Measurements from ENCODE around the gene ZNF554. TPM values are rescaled to one million over a fixed set of nuclear protein-coding genes. Genes with fewer than 3 reads are reported as not detected.

ZNF554 gene
- total and polyA plus RNA-seq, 2 experiments from 2014 or later: 2.0 to 7.5 TPM

GRCh38 chr19:2805261-2805900 lies 14.3 kb upstream of the ZNF554 start (continued):
- TF ChIP-seq REST (IDR thresholded peaks at IDR 0.05; ENCODE audit: unreplicated experiment) (no peak), STAT1 (IDR thresholded peaks at IDR 0.05; ENCODE audit: unreplicated experiment) (no peak)

- no peaks in the 10 kb centered on the region for H3K27me3 ChIP-seq (ENCODE audit: insufficient read depth)
- H3K27ac ChIP-seq (ENCODE audit: low read depth): no peak overlapping the region
- no peaks in the 10 kb centered on the region; the same call in 1 of the 2 replicates for H3K36me3 ChIP-seq (ENCODE audit: insufficient read depth)
- DNase-seq (ENCODE audit: low spot score) (no peak), ATAC-seq (no peak)
- H3K4me2 ChIP-seq: no peak overlapping the region
- Mint-ChIP-seq H3K27ac (no peak overlapping the region), H3K4me3 (no peak overlapping the region), H3K27me3 (ENCODE audit: insufficient read depth, low read depth, poor library complexity) (peaks cover 11% of the 10 kb centered on the region), H3K4me1 (no peaks in the 10 kb centered on the region), H3K36me3 (ENCODE audit: low read depth) (peaks cover 46% of the 10 kb centered on the region), H3K9me3 (no peaks in the 10 kb centered on the region; the same call in 2 of the 3 replicates)
- H4K20me1 ChIP-seq (replicated peaks; ENCODE audit: insufficient read depth): no peaks in the 10 kb centered on the region; the same call in 1 of the 2 replicates
- H3K9me2 ChIP-seq (ENCODE audit: insufficient read depth): no peaks in the 10 kb centered on the region
- no peak overlapping the region for H2AFZ ChIP-seq
- H3F3A ChIP-seq (replicated peaks; ENCODE audit: low read depth): no peaks in the 10 kb centered on the region
- H3K4me3 ChIP-seq: no peak overlapping the region
- H3K79me2 ChIP-seq (replicated peaks; ENCODE audit: insufficient read depth): peaks cover 3% of the 10 kb centered on the region
- H3K4me1 ChIP-seq (ENCODE audit: insufficient read depth): no peaks in the 10 kb centered on the region
- no peak for TF ChIP-seq POLR2AphosphoS5 (IDR thresholded peaks at IDR 0.05; ENCODE audit: low read depth)
- no peak for TF ChIP-seq ZNF462 (CRISPR knock-in tag; IDR thresholded peaks at IDR 0.05)
- TF ChIP-seq ZNF114 (CRISPR knock-in tag; IDR thresholded peaks at IDR 0.05): no peak
- TF ChIP-seq EZH2phosphoT487 (IDR thresholded peaks at IDR 0.05; ENCODE audit: unreplicated experiment): no peak
- TF ChIP-seq STAT1 (IDR thresholded peaks at IDR 0.05; ENCODE audit: unreplicated experiment): no peak
- TF ChIP-seq REST (IDR thresholded peaks at IDR 0.05; ENCODE audit: unreplicated experiment): no peak
- TF ChIP-seq CTCF (conservative IDR thresholded peaks at IDR 0.05; ENCODE audit: low read depth in 2 of 2): no peak
Observed at GRCh38 chr19:2805991-2806649, 13.5 kb upstream of the ZNF554 start.

Data from GM23338 (cell line).